HepG2 (cell line): ENCODE data around the gene CCSER2.

Source experiments
- CENPX ChIP-seq: sonication (generic); formaldehyde crosslinking; IDR thresholded peaks from 2 replicates; pipeline ENCODE4 v1.9.0; 2021; ENCODE audit warnings: mild to moderate bottlenecking, missing genetic modification reagents, moderate library complexity
- ELK4 ChIP-seq: sonication (generic); formaldehyde crosslinking; IDR thresholded peaks from 2 replicates; pipeline ENCODE4 v1.9.0; 2021; ENCODE audit warnings: missing genetic modification reagents, borderline replicate concordance
- REST ChIP-seq, 2 experiments: IDR thresholded peaks; 2 replicates each; pipeline ENCODE4 v1.6.1; 2011 to 2012; ENCODE audit warnings: low read length in 2 of 2, borderline replicate concordance in 1 of 2, low read depth in 1 of 2, mild to moderate bottlenecking in 1 of 2, moderate library complexity in 1 of 2
- RFX5 ChIP-seq: IDR thresholded peaks from 2 replicates; pipeline ENCODE4 v1.6.1; 2011; ENCODE audit warnings: low read depth, low read length, improper control_type of control experiment
- SNAI1 ChIP-seq: sonication (generic); formaldehyde crosslinking; IDR thresholded peaks from 2 replicates; pipeline ENCODE4 v1.5.0; 2020; ENCODE audit warnings: mild to moderate bottlenecking, missing genetic modification reagents, borderline replicate concordance
- SNAPC4 ChIP-seq: sonication (generic); formaldehyde crosslinking; IDR thresholded peaks from 2 replicates; pipeline ENCODE4 v1.4.0; 2020; ENCODE audit warnings: mild to moderate bottlenecking, missing genetic modification reagents
- SP140L ChIP-seq: sonication (generic); formaldehyde crosslinking; IDR thresholded peaks from 2 replicates; pipeline ENCODE4 v1.4.0; 2020; ENCODE audit warnings: missing genetic modification reagents, borderline replicate concordance
- ZNF138 ChIP-seq: sonication (generic); formaldehyde crosslinking; IDR thresholded peaks from 2 replicates; pipeline ENCODE4 v1.5.0; 2020; ENCODE audit warnings: mild to moderate bottlenecking, low read depth, missing genetic modification reagents
- ZNF770 ChIP-seq: sonication (generic); formaldehyde crosslinking; IDR thresholded peaks from 2 replicates; pipeline ENCODE4 v1.5.0; 2020; ENCODE audit warnings: mild to moderate bottlenecking, missing genetic modification reagents

GRCh38 chr10:84542522-84543490, 214.4 kb downstream of the CCSER2 start:
- TF ChIP-seq ZNF138 (CRISPR knock-in tag) (no peak), ZNF770 (CRISPR knock-in tag) (no peak), SP140L (CRISPR knock-in tag) (no peak), CENPX (no peak), SNAI1 (CRISPR knock-in tag) (no peak), SNAPC4 (CRISPR knock-in tag) (no peak), RFX5 (no peak), REST (IDR thresholded peaks at IDR 0.05; ENCODE audit: borderline replicate concordance in 1 of 2, low read depth in 1 of 2, low read length in 2 of 2) (no peak), ELK4 (CRISPR knock-in tag) (no peak)
